Neural crest cell (in vitro differentiated cells): ENCODE measurements around the gene DYSF. TPM values are rescaled to one million over a fixed set of nuclear protein-coding genes. Genes with fewer than 3 reads are reported as not detected.

Source experiments
- DNase-seq: peaks from one replicate; pipeline ENCODE4 v3.0.0; 2021; ENCODE audit warnings: low read depth, mixed read lengths, low spot score
- H3K27ac Mint-ChIP-seq: one replicate; pipeline ENCODE4 v1.8.0; 2021; ENCODE audit warnings: mild to moderate bottlenecking, mixed read lengths; ENCODE audit not compliant: unreplicated experiment
- H3K27me3 Mint-ChIP-seq: 2 replicates; pipeline ENCODE4 v1.8.0; 2021; ENCODE audit warnings: low read depth, mild to moderate bottlenecking, mixed read lengths
- H3K36me3 Mint-ChIP-seq: 2 replicates; pipeline ENCODE4 v1.8.0; 2021; ENCODE audit warnings: low read depth, mild to moderate bottlenecking, mixed read lengths
- H3K4me1 Mint-ChIP-seq: 2 replicates; pipeline ENCODE4 v1.8.0; 2021; ENCODE audit warnings: mixed read lengths
- H3K4me3 Mint-ChIP-seq: one replicate; pipeline ENCODE4 v1.8.0; 2021; ENCODE audit warnings: mild to moderate bottlenecking, mixed read lengths
- H3K9me3 Mint-ChIP-seq: 2 replicates; pipeline ENCODE4 v1.8.0; 2021; ENCODE audit warnings: mixed read lengths
- total RNA-seq: library from RNA; stranded (reverse); gene quantifications from 2 replicates; pipeline ENCODE4 v1.2.1, GENCODE V29; 2021
- TF ChIP-seq, protein P1 (sequence below): fragments of 200-600 bp; sonication (generic); conservative IDR thresholded peaks from 2 replicates; pipeline ENCODE4 v1.5.0; 2021; ENCODE audit warnings: antibody characterized with exemption, mild to moderate bottlenecking

DYSF gene
- total RNA-seq, 1 donor from 2014 or later, result 2.2 TPM

- H3K27me3 Mint-ChIP-seq, result no peaks in the 10 kb centered on the region
- TF ChIP-seq, protein P1, sequence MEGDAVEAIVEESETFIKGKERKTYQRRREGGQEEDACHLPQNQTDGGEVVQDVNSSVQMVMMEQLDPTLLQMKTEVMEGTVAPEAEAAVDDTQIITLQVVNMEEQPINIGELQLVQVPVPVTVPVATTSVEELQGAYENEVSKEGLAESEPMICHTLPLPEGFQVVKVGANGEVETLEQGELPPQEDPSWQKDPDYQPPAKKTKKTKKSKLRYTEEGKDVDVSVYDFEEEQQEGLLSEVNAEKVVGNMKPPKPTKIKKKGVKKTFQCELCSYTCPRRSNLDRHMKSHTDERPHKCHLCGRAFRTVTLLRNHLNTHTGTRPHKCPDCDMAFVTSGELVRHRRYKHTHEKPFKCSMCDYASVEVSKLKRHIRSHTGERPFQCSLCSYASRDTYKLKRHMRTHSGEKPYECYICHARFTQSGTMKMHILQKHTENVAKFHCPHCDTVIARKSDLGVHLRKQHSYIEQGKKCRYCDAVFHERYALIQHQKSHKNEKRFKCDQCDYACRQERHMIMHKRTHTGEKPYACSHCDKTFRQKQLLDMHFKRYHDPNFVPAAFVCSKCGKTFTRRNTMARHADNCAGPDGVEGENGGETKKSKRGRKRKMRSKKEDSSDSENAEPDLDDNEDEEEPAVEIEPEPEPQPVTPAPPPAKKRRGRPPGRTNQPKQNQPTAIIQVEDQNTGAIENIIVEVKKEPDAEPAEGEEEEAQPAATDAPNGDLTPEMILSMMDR, result no peak
- H3K9me3 Mint-ChIP-seq, result no peaks in the 10 kb centered on the region
- H3K4me3 Mint-ChIP-seq, result no peak overlapping the region
- peaks cover 18% of the 10 kb centered on the region for H3K4me1 Mint-ChIP-seq
- H3K36me3 Mint-ChIP-seq, result no peaks in the 10 kb centered on the region
- H3K27ac Mint-ChIP-seq, result peak overlapping the region; percentile 90
- DNase-seq, result peak; percentile 40
These were observed 125.5 kb downstream of the DYSF start for GRCh38 chr2:71578767-71579342.

GRCh38 chr2:71581026-71581425 lies 127.7 kb downstream of the DYSF start:
- TF ChIP-seq, protein P1, result no peak
- Mint-ChIP-seq H3K27ac (no peak overlapping the region), H3K9me3 (no peaks in the 10 kb centered on the region), H3K4me3 (no peak overlapping the region), H3K27me3 (peaks cover 2% of the 10 kb centered on the region), H3K4me1 (peaks cover 18% of the 10 kb centered on the region), H3K36me3 (no peaks in the 10 kb centered on the region)
- no peak for DNase-seq

- no peaks in the 10 kb centered on the region for H3K9me3 Mint-ChIP-seq
These were observed 130.5 kb downstream of the DYSF start for GRCh38 chr2:71583876-71584275.

DNA sequence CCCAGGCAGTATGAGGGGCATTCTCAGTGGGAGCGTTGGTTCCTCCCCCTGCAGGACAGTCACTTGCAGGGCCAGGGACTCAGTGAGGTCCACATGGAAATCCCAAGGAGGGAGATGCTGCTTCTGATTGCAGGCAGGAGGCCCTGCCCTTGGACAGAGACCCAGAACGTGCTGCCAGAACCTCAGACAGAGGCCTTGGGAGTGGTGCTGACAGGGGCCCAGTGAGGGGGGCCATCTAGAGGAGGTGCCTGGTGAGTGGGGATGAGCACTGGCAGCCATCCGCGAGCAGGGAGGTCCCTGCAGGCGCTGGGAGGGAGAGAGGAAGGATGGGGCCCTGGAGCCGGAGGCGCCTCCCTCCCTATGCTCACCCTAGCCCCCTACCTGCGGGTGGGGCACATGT lies 133.1 kb downstream of the DYSF start:
- Mint-ChIP-seq H3K36me3 (no peaks in the 10 kb centered on the region), H3K27me3 (peaks cover 17% of the 10 kb centered on the region), H3K4me1 (peaks cover 32% of the 10 kb centered on the region), H3K4me3 (no peak overlapping the region), H3K9me3 (no peaks in the 10 kb centered on the region), H3K27ac (no peak overlapping the region)
- no peak for DNase-seq
- TF ChIP-seq, protein P1, result no peak

More at GRCh38 chr2:71583876-71584275, 130.5 kb downstream of the DYSF start:
- Mint-ChIP-seq H3K4me3 (no peak overlapping the region), H3K4me1 (peaks cover 13% of the 10 kb centered on the region), H3K36me3 (no peaks in the 10 kb centered on the region), H3K27me3 (peaks cover 8% of the 10 kb centered on the region), H3K27ac (no peak overlapping the region)
- no peak for DNase-seq
- TF ChIP-seq, protein P1, result no peak

DNA sequence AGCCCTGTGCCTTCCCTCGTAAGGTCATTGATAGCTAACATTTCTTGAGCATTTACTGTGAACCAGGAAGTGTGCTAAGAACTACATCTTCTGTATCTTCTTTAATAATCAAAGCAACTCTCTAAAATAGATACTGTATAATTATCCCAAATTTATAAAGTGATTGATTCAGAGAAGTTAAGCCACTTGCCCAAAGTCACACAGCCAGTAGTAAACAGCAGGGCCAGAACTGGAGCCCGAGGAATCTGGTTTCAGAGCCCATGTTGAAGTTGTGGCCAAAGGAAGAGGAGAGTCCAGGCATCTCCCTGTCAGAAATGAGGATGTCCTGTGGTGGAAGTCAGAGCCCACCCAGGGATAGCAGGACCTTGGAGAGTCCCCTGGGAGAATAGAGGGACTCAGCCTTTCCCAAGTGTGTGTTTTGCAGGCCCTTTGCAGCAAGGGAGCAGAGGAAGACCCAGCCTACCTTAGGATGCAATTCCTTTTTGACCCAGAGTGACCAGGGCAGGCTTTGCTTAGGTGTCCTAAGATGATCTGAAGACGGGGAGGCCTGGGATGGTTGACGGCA lies 134.2 kb downstream of the DYSF start:
- Mint-ChIP-seq H3K27ac (no peak overlapping the region), H3K4me1 (peaks cover 40% of the 10 kb centered on the region), H3K36me3 (no peaks in the 10 kb centered on the region), H3K27me3 (peaks cover 17% of the 10 kb centered on the region), H3K4me3 (no peak overlapping the region), H3K9me3 (no peaks in the 10 kb centered on the region)
- TF ChIP-seq, protein P1, result no peak
- DNase-seq, result no peak
